OCI-LY1 (cell line): ENCODE measurements around the gene CCDC187.

Experiments
- EZH2 ChIP-seq: fragments of 200-600 bp; sonication (generic), shearing (Covaris generic); IDR thresholded peaks from 2 replicates; pipeline ENCODE4 v1.8.0; 2017; ENCODE audit warnings: borderline replicate concordance, mixed run types, mild to moderate bottlenecking, antibody characterized with exemption, low read length, moderate library complexity, mixed read lengths
- TF ChIP-seq, protein P1 (sequence below): fragments of 200-600 bp; sonication (generic), shearing (Covaris generic); IDR thresholded peaks from 2 replicates; pipeline ENCODE4 v1.5.1; 2017; ENCODE audit warnings: mild to moderate bottlenecking, antibody characterized with exemption, low read length, moderate library complexity, mixed read lengths

DNA sequence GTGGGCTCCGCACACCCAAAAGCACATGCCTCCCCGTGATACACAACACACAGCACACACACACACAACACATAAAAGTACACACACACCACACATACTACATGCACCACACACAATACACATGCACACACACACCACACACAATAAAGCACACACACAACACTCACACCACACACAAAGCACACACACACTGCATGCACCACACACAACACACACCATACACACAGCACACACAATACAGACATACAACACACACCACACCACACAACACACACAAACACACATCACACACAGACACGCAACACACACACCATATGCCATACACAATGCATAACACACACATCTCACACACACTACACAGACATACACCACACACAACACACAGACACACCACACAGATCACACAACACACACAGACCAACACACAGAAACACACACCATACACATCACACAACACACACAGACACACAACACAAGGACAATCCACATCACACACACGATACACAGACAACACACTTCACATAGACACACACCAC is 3.4 kb upstream of the CCDC187 start:
- TF ChIP-seq, protein P1, sequence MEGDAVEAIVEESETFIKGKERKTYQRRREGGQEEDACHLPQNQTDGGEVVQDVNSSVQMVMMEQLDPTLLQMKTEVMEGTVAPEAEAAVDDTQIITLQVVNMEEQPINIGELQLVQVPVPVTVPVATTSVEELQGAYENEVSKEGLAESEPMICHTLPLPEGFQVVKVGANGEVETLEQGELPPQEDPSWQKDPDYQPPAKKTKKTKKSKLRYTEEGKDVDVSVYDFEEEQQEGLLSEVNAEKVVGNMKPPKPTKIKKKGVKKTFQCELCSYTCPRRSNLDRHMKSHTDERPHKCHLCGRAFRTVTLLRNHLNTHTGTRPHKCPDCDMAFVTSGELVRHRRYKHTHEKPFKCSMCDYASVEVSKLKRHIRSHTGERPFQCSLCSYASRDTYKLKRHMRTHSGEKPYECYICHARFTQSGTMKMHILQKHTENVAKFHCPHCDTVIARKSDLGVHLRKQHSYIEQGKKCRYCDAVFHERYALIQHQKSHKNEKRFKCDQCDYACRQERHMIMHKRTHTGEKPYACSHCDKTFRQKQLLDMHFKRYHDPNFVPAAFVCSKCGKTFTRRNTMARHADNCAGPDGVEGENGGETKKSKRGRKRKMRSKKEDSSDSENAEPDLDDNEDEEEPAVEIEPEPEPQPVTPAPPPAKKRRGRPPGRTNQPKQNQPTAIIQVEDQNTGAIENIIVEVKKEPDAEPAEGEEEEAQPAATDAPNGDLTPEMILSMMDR: no peak
- no peak for TF ChIP-seq EZH2
